SK-N-SH (cell line): Measurements from ENCODE around the gene LZTFL1. TPM values are rescaled to one million over a fixed set of nuclear protein-coding genes. Genes with fewer than 3 reads are reported as not detected.

ENCODE experiments used
- CTCF ChIA-PET: fragments of 300-600, 350-600 bp; formaldehyde crosslinking; extraction: SDS; loops from one replicate; lab custom pipeline; 2021; lab: Yijun Ruan, JAX
- POLR2A ChIA-PET: fragments of 350-600 bp; sonication (Branson Sonifier 250); formaldehyde crosslinking; extraction: SDS; loops from one replicate; lab custom pipeline; 2020; ENCODE audit warnings: antibody characterized with exemption, inconsistent platforms; lab: Yijun Ruan, JAX
- DNase-seq: peaks from one replicate; pipeline ENCODE4 v3.0.0; 2012
- H2AFZ ChIP-seq: fragments of 200-600 bp; sonication (generic); 2 replicates; pipeline ENCODE4 v1.8.1; 2016; ENCODE audit warnings: antibody characterized with exemption, mild to moderate bottlenecking, low read depth
- H3F3A ChIP-seq: fragments of 200-600 bp; sonication (generic); replicated peaks from 2 replicates; pipeline ENCODE3; 2016; ENCODE audit warnings: antibody characterized with exemption, mild to moderate bottlenecking; ENCODE audit not compliant: insufficient read depth
- H3K27ac ChIP-seq, 2 experiments: fragments of 200-500 bp in 1 of 2; fragments of 200-600 bp in 1 of 2; sonication (Bioruptor generic) in 1 of 2; sonication (generic), shearing (Covaris generic) in 1 of 2; 2 replicates each; pipeline versions ENCODE4 v1.5.1 to v1.6.1; 2014 to 2016; ENCODE audit warnings: low read depth in 2 of 2, inconsistent platforms in 1 of 2, low read length in 1 of 2, mild to moderate bottlenecking in 1 of 2, mixed read lengths in 1 of 2
- H3K27me3 ChIP-seq: fragments of 200-600 bp; sonication (generic), shearing (Covaris generic); 2 replicates; pipeline ENCODE4 v1.6.1; 2016; ENCODE audit warnings: mixed run types; ENCODE audit not compliant: insufficient read depth
- H3K36me3 ChIP-seq, 2 experiments: fragments of 200-500 bp in 1 of 2; fragments of 200-600 bp in 1 of 2; sonication (Bioruptor generic) in 1 of 2; sonication (generic) in 1 of 2; replicated peaks in 1 of 2; 2 replicates each; pipeline versions ENCODE3 to v1.5.1; 2014 to 2016; ENCODE audit warnings: low read length in 1 of 2, mild to moderate bottlenecking in 1 of 2; ENCODE audit not compliant: insufficient read depth in 2 of 2, control insufficient read depth in 1 of 2
- H3K4me1 ChIP-seq, 2 experiments: fragments of 200-500 bp in 1 of 2; fragments of 200-600 bp in 1 of 2; sonication (Bioruptor generic) in 1 of 2; sonication (generic), shearing (Covaris generic) in 1 of 2; 2 replicates each; pipeline versions ENCODE4 v1.5.1 to v1.6.1; 2014 to 2016; ENCODE audit warnings: low read depth in 1 of 2, low read length in 1 of 2, mixed run types in 1 of 2; ENCODE audit not compliant: insufficient read depth in 2 of 2, control insufficient read depth in 1 of 2
- H3K4me2 ChIP-seq: fragments of 200-600 bp; sonication (generic), shearing (Covaris generic); 2 replicates; pipeline ENCODE4 v1.6.1; 2017; ENCODE audit warnings: mixed run types
- H3K4me3 ChIP-seq, 2 experiments: fragments of 200-500 bp in 1 of 2; fragments of 200-600 bp in 1 of 2; sonication (Bioruptor generic) in 1 of 2; sonication (generic), shearing (Covaris generic) in 1 of 2; 2 replicates each; pipeline versions ENCODE4 v1.5.1 to v1.8.1; 2014 to 2016; ENCODE audit warnings: low read depth in 2 of 2, inconsistent platforms in 1 of 2, low read length in 1 of 2, mild to moderate bottlenecking in 1 of 2, mixed read lengths in 1 of 2, moderate library complexity in 1 of 2
- H3K79me2 ChIP-seq: fragments of 200-600 bp; sonication (generic); 2 replicates; pipeline ENCODE4 v1.8.1; 2017; ENCODE audit warnings: mild to moderate bottlenecking; ENCODE audit not compliant: insufficient read depth
- H3K9ac ChIP-seq: fragments of 200-600 bp; sonication (generic); 2 replicates; pipeline ENCODE4 v1.6.1; 2017; ENCODE audit warnings: mixed run types
- H3K9me2 ChIP-seq: fragments of 200-600 bp; sonication (generic); 2 replicates; pipeline ENCODE4 v1.6.1; 2017; ENCODE audit warnings: mixed run types
- H3K9me3 ChIP-seq: fragments of 200-600 bp; sonication (generic); 2 replicates; pipeline ENCODE4 v1.6.1; 2017; ENCODE audit warnings: mixed run types, mild to moderate bottlenecking, moderate library complexity
- H4K20me1 ChIP-seq: fragments of 200-600 bp; sonication (generic); 2 replicates; pipeline ENCODE4 v1.6.1; 2017; ENCODE audit warnings: mild to moderate bottlenecking, mixed run types; ENCODE audit not compliant: insufficient read depth
- CHD2 ChIP-seq: fragments of 150-350 bp; IDR thresholded peaks from 2 replicates; pipeline ENCODE4 v1.6.1; 2018; ENCODE audit warnings: low read length; ENCODE audit not compliant: partially characterized antibody
- ELF1 ChIP-seq: IDR thresholded peaks from 2 replicates; pipeline ENCODE4 v1.4.0; 2012
- EP300 ChIP-seq, 2 experiments: IDR thresholded peaks; 2 replicates each; pipeline versions ENCODE4 v1.4.0 to v1.6.1; 2012; ENCODE audit warnings: borderline replicate concordance in 1 of 2, low read depth in 1 of 2, low read length in 1 of 2
- EZH2phosphoT487 ChIP-seq: fragments of 200-600 bp; sonication (generic); IDR thresholded peaks from 2 replicates; pipeline ENCODE4 v1.6.1; 2017; ENCODE audit warnings: low read depth, mixed run types, mild to moderate bottlenecking, antibody characterized with exemption, moderate library complexity, borderline replicate concordance
- FOXJ3 ChIP-seq: sonication (generic); formaldehyde crosslinking; IDR thresholded peaks from 2 replicates; pipeline ENCODE4 v1.5.1; 2020; ENCODE audit warnings: mild to moderate bottlenecking, missing genetic modification reagents
- FOXM1 ChIP-seq: IDR thresholded peaks from 2 replicates; pipeline ENCODE4 v1.4.0; 2012; ENCODE audit warnings: low read depth, mild to moderate bottlenecking
- GABPA ChIP-seq: IDR thresholded peaks from 2 replicates; pipeline ENCODE4 v1.4.0; 2012; ENCODE audit warnings: low read depth, mild to moderate bottlenecking
- GATA2 ChIP-seq: sonication (generic); formaldehyde crosslinking; IDR thresholded peaks from 2 replicates; pipeline ENCODE4 v1.5.0; 2020; ENCODE audit warnings: mild to moderate bottlenecking, missing genetic modification reagents
- JUND ChIP-seq: IDR thresholded peaks from 2 replicates; pipeline ENCODE4 v1.4.0; 2012
- MEF2A ChIP-seq: IDR thresholded peaks from 2 replicates; pipeline ENCODE4 v1.4.0; 2012; ENCODE audit warnings: low read depth, borderline replicate concordance
- MXI1 ChIP-seq: IDR thresholded peaks from 2 replicates; pipeline ENCODE4 v1.6.1; 2012; ENCODE audit warnings: mild to moderate bottlenecking, low read depth, low read length, improper control_type of control experiment
- NRF1 ChIP-seq: IDR thresholded peaks from 2 replicates; pipeline ENCODE4 v1.6.1; 2012; ENCODE audit warnings: low read depth, mild to moderate bottlenecking, low read length
- POLR2AphosphoS5 ChIP-seq: IDR thresholded peaks from 2 replicates; pipeline ENCODE4 v1.6.1; 2012; ENCODE audit warnings: low read depth, low read length
- RAD21 ChIP-seq: IDR thresholded peaks from 2 replicates; pipeline ENCODE4 v1.6.1; 2012; ENCODE audit warnings: mild to moderate bottlenecking, low read length
- RFX5 ChIP-seq: IDR thresholded peaks from 2 replicates; pipeline ENCODE4 v1.6.1; 2012; ENCODE audit warnings: mild to moderate bottlenecking, improper control_type of control experiment, low read length
- RXRA ChIP-seq: IDR thresholded peaks from 2 replicates; pipeline ENCODE4 v1.4.0; 2012; ENCODE audit warnings: low read depth, mild to moderate bottlenecking, borderline replicate concordance
- SIN3A ChIP-seq: IDR thresholded peaks from 2 replicates; pipeline ENCODE4 v1.6.1; 2012; ENCODE audit warnings: low read depth, mild to moderate bottlenecking, low read length, moderate library complexity, borderline replicate concordance
- TCF12 ChIP-seq: IDR thresholded peaks from 2 replicates; pipeline ENCODE4 v1.4.0; 2012
- YY1 ChIP-seq: IDR thresholded peaks from 2 replicates; pipeline ENCODE4 v1.4.0; 2012; ENCODE audit warnings: low read depth, mild to moderate bottlenecking
- WGBS: methylation state at CpG from one replicate; pipeline ENCODE4 v1.1.6; 2017; ENCODE audit warnings: low lambda C conversion rate; 5-methylcytosine and 5-hydroxymethylcytosine counted together
- polyA plus RNA-seq, 3 experiments: library from polyadenylated mRNA; depleted of rRNA; stranded (reverse); fragments of >200 nt; gene quantifications; 2 replicates each; pipeline ENCODE4 v1.2.3, GENCODE V29; 2012
- TF ChIP-seq, protein P1 (sequence below): IDR thresholded peaks from 2 replicates; pipeline ENCODE4; 2012
- TF ChIP-seq, protein P2 (sequence below): IDR thresholded peaks from 2 replicates; pipeline ENCODE4 v1.4.0; 2012; ENCODE audit warnings: low read depth
- TF ChIP-seq, protein P3 (sequence below): fragments of 150-350 bp; IDR thresholded peaks from 2 replicates; pipeline ENCODE4 v1.6.1; 2017; ENCODE audit warnings: antibody characterized with exemption, low read length, low read depth, borderline replicate concordance
- TF ChIP-seq, protein P4 (sequence below): IDR thresholded peaks from 2 replicates; pipeline ENCODE4 v1.4.0; 2012; ENCODE audit warnings: low read depth, borderline replicate concordance
- TF ChIP-seq, protein P5 (sequence below): fragments of 200-600 bp; sonication (generic); IDR thresholded peaks from 2 replicates; pipeline ENCODE4 v1.6.1; 2017; ENCODE audit warnings: antibody characterized with exemption, mild to moderate bottlenecking, moderate library complexity
- TF ChIP-seq, protein P6 (sequence below): IDR thresholded peaks from 2 replicates; pipeline ENCODE4 v1.4.0; 2012; ENCODE audit warnings: low read depth, borderline replicate concordance

LZTFL1 gene
- polyA plus RNA-seq, 1 of the 3 experiments (the other 2 are of a cell fraction) = 11.9 TPM

DNA sequence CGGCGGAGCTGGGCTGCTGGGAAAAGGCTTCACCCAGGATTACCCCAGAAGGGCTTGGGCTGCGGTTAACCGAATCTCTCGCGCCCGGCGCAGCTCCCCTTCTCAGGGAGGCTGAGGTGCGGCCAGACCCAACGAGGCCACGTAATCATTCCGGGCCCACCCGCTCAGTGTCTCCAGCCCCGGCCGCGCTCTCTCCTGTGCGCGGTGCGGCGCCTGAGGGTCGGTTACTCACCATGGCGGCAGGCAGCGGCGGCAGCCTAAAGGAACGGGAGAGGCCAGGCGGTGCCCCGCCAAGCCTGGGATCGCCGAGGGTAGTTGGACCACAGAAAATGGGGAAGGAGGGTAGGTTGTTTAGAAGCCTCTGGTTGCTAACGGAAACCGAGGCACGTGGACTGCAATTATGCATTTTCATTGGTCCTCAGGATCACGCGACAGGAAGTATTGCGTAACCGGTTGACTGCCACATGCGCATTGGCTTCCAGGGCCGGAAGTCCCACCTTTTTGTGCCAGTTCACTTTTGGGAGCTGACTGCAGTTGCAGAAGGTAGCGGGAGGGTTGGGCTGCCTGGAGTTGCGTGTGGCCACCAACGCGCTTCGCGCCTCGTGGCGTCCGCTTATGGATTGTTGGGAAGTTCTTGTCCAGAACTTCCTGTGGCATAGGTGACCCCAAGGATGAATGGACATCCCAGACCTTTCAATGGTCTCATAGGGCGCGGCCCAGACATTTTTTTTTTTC is at the start of gene LZTFL1 (continued):
- TF ChIP-seq, protein P1, sequence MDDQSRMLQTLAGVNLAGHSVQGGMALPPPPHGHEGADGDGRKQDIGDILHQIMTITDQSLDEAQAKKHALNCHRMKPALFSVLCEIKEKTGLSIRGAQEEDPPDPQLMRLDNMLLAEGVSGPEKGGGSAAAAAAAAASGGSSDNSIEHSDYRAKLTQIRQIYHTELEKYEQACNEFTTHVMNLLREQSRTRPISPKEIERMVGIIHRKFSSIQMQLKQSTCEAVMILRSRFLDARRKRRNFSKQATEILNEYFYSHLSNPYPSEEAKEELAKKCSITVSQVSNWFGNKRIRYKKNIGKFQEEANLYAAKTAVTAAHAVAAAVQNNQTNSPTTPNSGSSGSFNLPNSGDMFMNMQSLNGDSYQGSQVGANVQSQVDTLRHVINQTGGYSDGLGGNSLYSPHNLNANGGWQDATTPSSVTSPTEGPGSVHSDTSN = no peak
- TF ChIP-seq, protein P2, sequence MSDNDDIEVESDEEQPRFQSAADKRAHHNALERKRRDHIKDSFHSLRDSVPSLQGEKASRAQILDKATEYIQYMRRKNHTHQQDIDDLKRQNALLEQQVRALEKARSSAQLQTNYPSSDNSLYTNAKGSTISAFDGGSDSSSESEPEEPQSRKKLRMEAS = peak; percentile 96
- TF ChIP-seq RXRA (no peak), GABPA (peak; percentile 98), CHD2 (peak; percentile 78), JUND (no peak), FOXJ3 (no peak), FOXM1 (no peak), POLR2AphosphoS5 (peak; percentile 75), MEF2A (no peak), MXI1 (peak; percentile 98), TCF12 (no peak)
- TF ChIP-seq, protein P3, sequence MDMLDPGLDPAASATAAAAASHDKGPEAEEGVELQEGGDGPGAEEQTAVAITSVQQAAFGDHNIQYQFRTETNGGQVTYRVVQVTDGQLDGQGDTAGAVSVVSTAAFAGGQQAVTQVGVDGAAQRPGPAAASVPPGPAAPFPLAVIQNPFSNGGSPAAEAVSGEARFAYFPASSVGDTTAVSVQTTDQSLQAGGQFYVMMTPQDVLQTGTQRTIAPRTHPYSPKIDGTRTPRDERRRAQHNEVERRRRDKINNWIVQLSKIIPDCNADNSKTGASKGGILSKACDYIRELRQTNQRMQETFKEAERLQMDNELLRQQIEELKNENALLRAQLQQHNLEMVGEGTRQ = peak; percentile 97

DNA sequence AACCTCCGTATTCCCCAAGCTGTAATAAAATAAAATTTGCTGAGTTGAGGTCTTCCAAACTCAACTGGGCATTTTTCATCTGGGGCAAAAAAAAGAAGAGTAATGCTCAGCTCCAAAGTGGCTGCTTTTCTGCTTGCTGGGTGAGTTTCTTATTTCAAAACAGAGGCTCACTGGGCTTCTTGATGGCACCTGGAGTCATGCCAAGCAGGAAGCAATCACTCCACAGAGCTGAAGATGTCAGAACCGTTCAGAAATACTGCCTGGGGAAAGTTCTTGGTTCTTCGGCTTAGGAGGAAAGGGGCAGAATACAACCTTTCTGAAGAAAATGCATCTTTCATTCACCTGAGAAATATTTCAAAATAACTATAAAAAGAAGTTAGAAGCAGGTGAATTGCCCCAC is 48.5 kb upstream of the LZTFL1 start:
- no peaks in the 10 kb centered on the region for H3K9me2 ChIP-seq
- no peaks in the 10 kb centered on the region for H3K9me3 ChIP-seq
- no peaks in the 10 kb centered on the region for H3K27me3 ChIP-seq
- H3K4me2 ChIP-seq = no peak overlapping the region
- H3K4me1 ChIP-seq = peaks cover 0 to 10% of the 10 kb centered on the region in 2 experiments; a peak in 1 of 4 replicates
- POLR2A ChIA-PET = no interaction called here
- no peak for DNase-seq
- H3K27ac ChIP-seq = no peak overlapping the region
- H4K20me1 ChIP-seq = no peaks in the 10 kb centered on the region
- no peaks in the 10 kb centered on the region for H3F3A ChIP-seq
- 56% methylated on average over 3 of the region's 3 CpGs for WGBS
- no peak overlapping the region for H3K9ac ChIP-seq
- no peak overlapping the region for H2AFZ ChIP-seq
- CTCF ChIA-PET = no interaction called here
- H3K4me3 ChIP-seq = no peak overlapping the region
- H3K36me3 ChIP-seq = no peaks in the 10 kb centered on the region
- H3K79me2 ChIP-seq = no peaks in the 10 kb centered on the region
- TF ChIP-seq RXRA (no peak), RFX5 (no peak), CHD2 (no peak), RAD21 (no peak), EZH2phosphoT487 (no peak), ELF1 (no peak), SIN3A (no peak), GATA2 (CRISPR knock-in tag) (no peak), JUND (no peak), EP300 (IDR thresholded peaks at IDR 0.05; ENCODE audit: borderline replicate concordance in 1 of 2, low read depth in 1 of 2, low read length in 1 of 2) (no peak), YY1 (no peak), NRF1 (no peak), MEF2A (no peak)
- TF ChIP-seq, protein P4, sequence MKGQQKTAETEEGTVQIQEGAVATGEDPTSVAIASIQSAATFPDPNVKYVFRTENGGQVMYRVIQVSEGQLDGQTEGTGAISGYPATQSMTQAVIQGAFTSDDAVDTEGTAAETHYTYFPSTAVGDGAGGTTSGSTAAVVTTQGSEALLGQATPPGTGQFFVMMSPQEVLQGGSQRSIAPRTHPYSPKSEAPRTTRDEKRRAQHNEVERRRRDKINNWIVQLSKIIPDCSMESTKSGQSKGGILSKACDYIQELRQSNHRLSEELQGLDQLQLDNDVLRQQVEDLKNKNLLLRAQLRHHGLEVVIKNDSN = no peak
- TF ChIP-seq, protein P5, sequence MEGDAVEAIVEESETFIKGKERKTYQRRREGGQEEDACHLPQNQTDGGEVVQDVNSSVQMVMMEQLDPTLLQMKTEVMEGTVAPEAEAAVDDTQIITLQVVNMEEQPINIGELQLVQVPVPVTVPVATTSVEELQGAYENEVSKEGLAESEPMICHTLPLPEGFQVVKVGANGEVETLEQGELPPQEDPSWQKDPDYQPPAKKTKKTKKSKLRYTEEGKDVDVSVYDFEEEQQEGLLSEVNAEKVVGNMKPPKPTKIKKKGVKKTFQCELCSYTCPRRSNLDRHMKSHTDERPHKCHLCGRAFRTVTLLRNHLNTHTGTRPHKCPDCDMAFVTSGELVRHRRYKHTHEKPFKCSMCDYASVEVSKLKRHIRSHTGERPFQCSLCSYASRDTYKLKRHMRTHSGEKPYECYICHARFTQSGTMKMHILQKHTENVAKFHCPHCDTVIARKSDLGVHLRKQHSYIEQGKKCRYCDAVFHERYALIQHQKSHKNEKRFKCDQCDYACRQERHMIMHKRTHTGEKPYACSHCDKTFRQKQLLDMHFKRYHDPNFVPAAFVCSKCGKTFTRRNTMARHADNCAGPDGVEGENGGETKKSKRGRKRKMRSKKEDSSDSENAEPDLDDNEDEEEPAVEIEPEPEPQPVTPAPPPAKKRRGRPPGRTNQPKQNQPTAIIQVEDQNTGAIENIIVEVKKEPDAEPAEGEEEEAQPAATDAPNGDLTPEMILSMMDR = no peak
- TF ChIP-seq, protein P1 = no peak
- TF ChIP-seq, protein P6, sequence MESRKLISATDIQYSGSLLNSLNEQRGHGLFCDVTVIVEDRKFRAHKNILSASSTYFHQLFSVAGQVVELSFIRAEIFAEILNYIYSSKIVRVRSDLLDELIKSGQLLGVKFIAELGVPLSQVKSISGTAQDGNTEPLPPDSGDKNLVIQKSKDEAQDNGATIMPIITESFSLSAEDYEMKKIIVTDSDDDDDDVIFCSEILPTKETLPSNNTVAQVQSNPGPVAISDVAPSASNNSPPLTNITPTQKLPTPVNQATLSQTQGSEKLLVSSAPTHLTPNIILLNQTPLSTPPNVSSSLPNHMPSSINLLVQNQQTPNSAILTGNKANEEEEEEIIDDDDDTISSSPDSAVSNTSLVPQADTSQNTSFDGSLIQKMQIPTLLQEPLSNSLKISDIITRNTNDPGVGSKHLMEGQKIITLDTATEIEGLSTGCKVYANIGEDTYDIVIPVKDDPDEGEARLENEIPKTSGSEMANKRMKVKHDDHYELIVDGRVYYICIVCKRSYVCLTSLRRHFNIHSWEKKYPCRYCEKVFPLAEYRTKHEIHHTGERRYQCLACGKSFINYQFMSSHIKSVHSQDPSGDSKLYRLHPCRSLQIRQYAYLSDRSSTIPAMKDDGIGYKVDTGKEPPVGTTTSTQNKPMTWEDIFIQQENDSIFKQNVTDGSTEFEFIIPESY = no peak
